ENCODE data around the gene MAP2K6.

- TF ChIP-seq BACH1 (IDR thresholded peaks at IDR 0.05; ENCODE audit: borderline replicate concordance) (no peak), MAX (IDR thresholded peaks at IDR 0.05; ENCODE audit: low read depth, low read length) (no peak)
These were observed 2.7 kb upstream of the MAP2K6 start for GRCh38 chr17:69411766-69412165.
